Mucosa of rectum (tissue), 2 donors: ENCODE data around the gene FAM199X.
"Not testable (repeated sequence)": the region's sequence is repeated elsewhere in the genome, so short reads cannot be mapped to it uniquely, and the experiment has no call there.

Experiments
- H3K27ac ChIP-seq, 2 donors: one replicate each; pipeline ENCODE4 v1.7.0; 2013; ENCODE audit warnings: inconsistent platforms in 2 of 2, low read depth in 2 of 2, low read length in 2 of 2
- H3K27me3 ChIP-seq, 2 donors: one replicate each; pipeline ENCODE4 v1.7.0; 2013; ENCODE audit warnings: low read length in 2 of 2; ENCODE audit not compliant: control insufficient read depth in 2 of 2, insufficient read depth in 2 of 2
- H3K36me3 ChIP-seq, 2 donors: one replicate each; pipeline ENCODE4 v1.7.0; 2013; ENCODE audit warnings: low read length in 2 of 2; ENCODE audit not compliant: control insufficient read depth in 2 of 2, insufficient read depth in 2 of 2
- H3K4me1 ChIP-seq, 2 donors: one replicate each; pipeline ENCODE4 v1.7.0; 2013; ENCODE audit warnings: low read length in 2 of 2, mild to moderate bottlenecking in 1 of 2; ENCODE audit not compliant: control insufficient read depth in 2 of 2, insufficient read depth in 2 of 2
- H3K4me3 ChIP-seq, 2 donors: one replicate each; pipeline ENCODE4 v1.7.0; 2013; ENCODE audit warnings: low read length in 2 of 2
- H3K9ac ChIP-seq, 2 donors: one replicate each; pipeline ENCODE4 v1.7.0; 2013; ENCODE audit warnings: low read length in 2 of 2, low read depth in 1 of 2, mild to moderate bottlenecking in 1 of 2
- H3K9me3 ChIP-seq, 2 donors: one replicate each; pipeline ENCODE4 v1.7.0; 2013; ENCODE audit warnings: low read length in 2 of 2; ENCODE audit not compliant: control insufficient read depth in 2 of 2
- donor health status: healthy.
- donor health status: Normal muscosa, but diverticular disease.

FAM199X gene

DNA sequence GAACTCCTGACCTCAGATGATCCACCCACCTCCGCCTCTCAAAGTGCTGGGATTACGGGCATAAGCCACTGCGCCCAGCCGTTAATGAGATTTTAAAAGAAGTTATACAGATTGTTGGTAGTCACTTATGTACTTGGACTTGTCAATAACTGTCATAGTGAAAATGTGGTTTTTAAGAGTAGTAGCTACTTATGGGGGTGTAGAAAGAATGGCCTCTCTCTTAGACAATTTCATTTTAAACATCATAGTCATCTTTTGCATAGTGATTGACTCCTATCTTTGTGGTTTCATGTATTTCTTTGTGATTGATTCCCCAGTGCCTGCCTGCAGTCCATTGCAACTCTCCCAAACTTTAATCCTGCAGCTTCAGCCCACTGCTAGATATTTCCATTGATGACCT lies 17.4 kb downstream of the FAM199X start:
- Histone ChIP-seq H3K27me3 (no peaks in the 10 kb centered on the region), H3K9ac (no peak overlapping the region), H3K36me3 (peaks cover 6 to 8% of the 10 kb centered on the region in 2 donors), H3K9me3 (no peaks in the 10 kb centered on the region), H3K4me1 (no peaks in the 10 kb centered on the region), H3K4me3 (no peak overlapping the region), H3K27ac (no peak overlapping the region)

GRCh38 chrX:104187931-104188330 lies 21.7 kb downstream of the FAM199X start:
- no peak overlapping the region for H3K9ac ChIP-seq
- H3K4me3 ChIP-seq: no peak overlapping the region
- no peaks in the 10 kb centered on the region for H3K27me3 ChIP-seq
- H3K36me3 ChIP-seq: peaks cover 8 to 27% of the 10 kb centered on the region in 2 donors
- no peaks in the 10 kb centered on the region for H3K9me3 ChIP-seq
- H3K27ac ChIP-seq: no peak overlapping the region
- H3K4me1 ChIP-seq: no peaks in the 10 kb centered on the region

DNA sequence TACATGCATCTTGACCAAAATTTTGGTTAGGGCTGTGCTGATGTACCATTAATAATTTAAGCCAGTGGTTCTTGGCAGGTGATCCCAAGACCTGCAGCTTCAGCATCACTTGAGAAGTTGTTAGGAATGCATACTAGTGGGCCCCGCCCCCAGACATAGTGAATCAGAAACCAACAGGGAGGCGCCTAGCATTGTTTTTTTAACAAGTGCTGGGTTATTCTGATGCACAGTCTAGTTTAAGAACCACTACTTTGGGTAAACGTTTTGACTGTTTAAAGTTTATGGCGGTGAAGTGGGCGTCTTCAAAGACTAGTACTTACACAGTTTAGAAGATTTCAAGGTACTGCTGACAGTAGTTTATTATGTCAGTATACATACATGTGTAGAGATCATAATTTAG lies 23.6 kb downstream of the FAM199X start:
- H3K27me3 ChIP-seq: no peaks in the 10 kb centered on the region
- no peak overlapping the region for H3K4me3 ChIP-seq
- H3K9ac ChIP-seq: no peak overlapping the region
- no peak overlapping the region for H3K27ac ChIP-seq
- peaks cover 8 to 24% of the 10 kb centered on the region in 2 donors for H3K36me3 ChIP-seq
- no peaks in the 10 kb centered on the region for H3K9me3 ChIP-seq
- no peaks in the 10 kb centered on the region for H3K4me1 ChIP-seq

GRCh38 chrX:104193485-104193884 lies 27.2 kb downstream of the FAM199X start:
- Histone ChIP-seq H3K9ac (no peak overlapping the region), H3K4me3 (no peak overlapping the region), H3K27me3 (no peaks in the 10 kb centered on the region), H3K27ac (no peak overlapping the region), H3K9me3 (no peaks in the 10 kb centered on the region), H3K4me1 (no peaks in the 10 kb centered on the region), H3K36me3 (peaks cover 8 to 21% of the 10 kb centered on the region in 2 donors)

DNA sequence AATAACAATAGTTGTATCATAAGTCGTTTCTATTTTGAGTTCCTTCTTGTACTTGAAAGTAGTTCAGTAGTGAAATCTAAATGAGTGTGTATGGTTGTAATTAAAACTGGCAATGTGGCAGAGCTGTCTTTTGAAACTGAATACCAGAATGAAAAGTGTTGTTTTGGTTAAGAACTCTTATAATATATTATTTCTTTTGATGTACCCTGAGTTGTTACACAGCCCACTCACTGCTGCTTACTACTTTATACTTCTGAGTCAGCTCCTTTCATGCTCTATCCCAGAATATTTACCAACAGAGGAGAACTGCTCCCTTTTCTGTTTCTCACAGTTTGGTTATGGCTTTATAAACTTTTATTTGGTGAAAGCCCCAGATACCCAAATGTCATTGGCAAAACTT lies 28.8 kb downstream of the FAM199X start:
- Histone ChIP-seq H3K4me1 (no peaks in the 10 kb centered on the region), H3K27ac (no peak overlapping the region), H3K9ac (no peak overlapping the region), H3K36me3 (peaks cover 8 to 15% of the 10 kb centered on the region in 2 donors), H3K9me3 (no peaks in the 10 kb centered on the region), H3K27me3 (no peaks in the 10 kb centered on the region), H3K4me3 (no peak overlapping the region)

- H3K27me3 ChIP-seq: no peaks in the 10 kb centered on the region
- H3K36me3 ChIP-seq: peaks cover 8 to 10% of the 10 kb centered on the region in 2 donors
- H3K9ac ChIP-seq: no peak overlapping the region
- no peaks in the 10 kb centered on the region for H3K9me3 ChIP-seq
- H3K4me3 ChIP-seq: no peak overlapping the region
- H3K27ac ChIP-seq: no peak overlapping the region
- no peaks in the 10 kb centered on the region for H3K4me1 ChIP-seq
Observed at GRCh38 chrX:104195489-104196084, 29.3 kb downstream of the FAM199X start.

DNA sequence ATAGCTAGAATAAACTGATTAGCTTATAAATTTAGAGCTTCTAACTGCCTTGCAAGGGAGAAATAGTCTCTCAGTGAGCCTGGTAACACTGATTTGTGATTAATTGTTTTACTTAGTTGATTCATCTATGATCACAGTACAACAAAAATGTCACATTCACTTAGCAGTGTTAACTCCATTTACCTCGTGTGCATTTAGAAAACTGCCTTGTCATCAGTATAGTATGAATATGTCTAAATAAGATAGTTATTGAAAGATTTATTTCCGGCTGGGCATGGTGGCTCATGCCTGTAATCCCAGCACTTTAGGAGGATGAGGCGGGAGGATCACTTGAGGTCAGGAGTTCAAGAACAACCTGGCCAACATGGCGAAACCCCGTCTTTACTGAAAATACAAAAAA lies 39.3 kb downstream of the FAM199X start:
- no peaks in the 10 kb centered on the region for H3K4me1 ChIP-seq
- H3K4me3 ChIP-seq: no peak overlapping the region
- H3K9me3 ChIP-seq: no peaks in the 10 kb centered on the region
- no peak overlapping the region for H3K27ac ChIP-seq
- no peak overlapping the region for H3K9ac ChIP-seq
- H3K27me3 ChIP-seq: no peaks in the 10 kb centered on the region
- H3K36me3 ChIP-seq: no peaks in the 10 kb centered on the region

DNA sequence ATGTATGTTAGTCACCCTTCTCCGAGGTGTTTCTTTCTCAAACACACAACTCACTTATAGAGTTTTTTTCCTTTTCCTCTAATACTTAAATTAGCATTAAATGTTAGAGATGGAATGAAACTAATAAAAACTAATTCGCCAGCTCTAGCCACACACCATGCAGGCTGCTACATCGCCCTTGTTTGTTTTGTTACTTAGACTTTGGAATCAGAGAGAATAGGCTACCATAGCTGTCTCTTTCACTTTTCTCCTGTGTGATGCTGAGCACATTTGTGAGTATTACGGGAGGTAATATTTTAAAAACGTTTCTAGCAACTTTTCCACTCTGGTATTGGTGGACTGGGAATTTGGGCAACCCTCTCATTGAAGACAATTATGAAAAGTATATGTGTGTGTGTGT lies 44.9 kb downstream of the FAM199X start:
- Histone ChIP-seq H3K27me3 (no peaks in the 10 kb centered on the region), H3K9me3 (no peaks in the 10 kb centered on the region), H3K36me3 (no peaks in the 10 kb centered on the region), H3K4me3 (no peak overlapping the region), H3K4me1 (no peaks in the 10 kb centered on the region), H3K27ac (no peak overlapping the region), H3K9ac (no peak overlapping the region)

DNA sequence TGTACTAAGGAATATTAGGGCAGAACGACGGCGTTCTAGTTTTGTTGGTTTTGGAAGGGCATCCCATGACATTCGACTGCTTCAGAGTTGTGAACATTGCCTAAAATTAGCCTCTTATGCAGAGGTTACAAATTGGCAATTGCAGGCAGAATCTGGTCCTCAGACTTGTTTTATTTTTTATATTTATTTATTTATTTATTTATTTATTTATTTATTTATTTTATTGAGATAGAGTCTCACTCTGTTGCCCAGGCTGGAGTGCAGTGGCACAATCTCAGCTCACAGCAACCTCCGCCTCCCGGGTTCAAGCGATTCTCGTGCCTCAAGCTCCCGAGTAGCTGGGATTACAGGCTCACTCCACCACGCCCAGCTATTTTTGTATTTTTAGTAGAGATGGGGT lies 63.8 kb downstream of the FAM199X start:
- not testable (repeated sequence) for H3K27ac ChIP-seq, H3K9ac ChIP-seq, H3K27me3 ChIP-seq

More for the DNA sequence above, 63.8 kb downstream of the FAM199X start:
- not testable (repeated sequence) for H3K9me3 ChIP-seq, H3K36me3 ChIP-seq, H3K4me1 ChIP-seq, H3K4me3 ChIP-seq
